Trophoblast cell (in vitro differentiated cells and primary cell): ENCODE results near the gene FAM241A.
"Not testable (repeated sequence)": the region's sequence is repeated elsewhere in the genome, so short reads cannot be mapped to it uniquely, and the experiment has no call there.

Experiments
- DNase-seq, 2 donors: peaks; one replicate each; pipeline ENCODE4 v3.0.0-alpha.2; 2016
- H2AFZ ChIP-seq: 2 replicates; pipeline ENCODE4 v1.6.1; 2013; ENCODE audit warnings: low read length, moderate library complexity, mild to moderate bottlenecking; ENCODE audit not compliant: insufficient read depth, poor library complexity
- H2AK5ac ChIP-seq: 2 replicates; pipeline ENCODE4 v1.6.1; 2013; ENCODE audit warnings: mild to moderate bottlenecking, low read length
- H2BK120ac ChIP-seq: 2 replicates; pipeline ENCODE4 v1.6.1; 2013; ENCODE audit warnings: low read length, mild to moderate bottlenecking, moderate library complexity; ENCODE audit not compliant: insufficient read depth, poor library complexity
- H2BK12ac ChIP-seq: 2 replicates; pipeline ENCODE4 v1.6.1; 2013; ENCODE audit warnings: mild to moderate bottlenecking, low read length, moderate library complexity
- H2BK5ac ChIP-seq: 2 replicates; pipeline ENCODE4 v1.6.1; 2013; ENCODE audit warnings: low read length, low read depth, moderate library complexity, mild to moderate bottlenecking; ENCODE audit not compliant: poor library complexity
- H3K14ac ChIP-seq: 2 replicates; pipeline ENCODE4 v1.6.1; 2013; ENCODE audit warnings: mild to moderate bottlenecking, low read length
- H3K18ac ChIP-seq: 2 replicates; pipeline ENCODE4 v1.6.1; 2013; ENCODE audit warnings: mild to moderate bottlenecking, low read length
- H3K23ac ChIP-seq: 2 replicates; pipeline ENCODE4 v1.6.1; 2013; ENCODE audit warnings: low read length
- H3K27ac ChIP-seq: 2 replicates; pipeline ENCODE4 v1.5.1; 2013; ENCODE audit warnings: low read depth, mild to moderate bottlenecking, inconsistent platforms, low read length, moderate library complexity
- H3K27me3 ChIP-seq: 2 replicates; pipeline ENCODE4 v1.6.1; 2013; ENCODE audit warnings: inconsistent platforms, mild to moderate bottlenecking, low read length, moderate library complexity; ENCODE audit not compliant: insufficient read depth
- H3K36me3 ChIP-seq, 2 experiments: 1 replicate in 1 of 2; 2 replicates in 1 of 2; pipeline ENCODE4 v1.6.1; 2013; ENCODE audit warnings: low read length in 2 of 2, mild to moderate bottlenecking in 2 of 2, moderate library complexity in 1 of 2; ENCODE audit not compliant: insufficient read depth in 2 of 2, control insufficient read depth in 1 of 2
- H3K4ac ChIP-seq: 2 replicates; pipeline ENCODE4 v1.6.1; 2013; ENCODE audit warnings: low read depth, mild to moderate bottlenecking, low read length, moderate library complexity
- H3K4me1 ChIP-seq, 2 experiments: 1 replicate in 1 of 2; 2 replicates in 1 of 2; pipeline ENCODE4 v1.6.1; 2013; ENCODE audit warnings: low read length in 2 of 2, mild to moderate bottlenecking in 2 of 2, moderate library complexity in 1 of 2; ENCODE audit not compliant: insufficient read depth in 2 of 2, control insufficient read depth in 1 of 2
- H3K4me2 ChIP-seq: 2 replicates; pipeline ENCODE4 v1.6.1; 2013; ENCODE audit warnings: inconsistent platforms, mild to moderate bottlenecking, low read length, moderate library complexity
- H3K4me3 ChIP-seq: 2 replicates; pipeline ENCODE4 v1.5.1; 2013; ENCODE audit warnings: mild to moderate bottlenecking, low read depth, low read length, inconsistent platforms
- H3K79me1 ChIP-seq: one replicate; pipeline ENCODE4 v1.6.1; 2013; ENCODE audit warnings: low read length
- H3K79me2 ChIP-seq: 2 replicates; pipeline ENCODE4 v1.6.1; 2013; ENCODE audit warnings: low read length, mild to moderate bottlenecking; ENCODE audit not compliant: control insufficient read depth, insufficient read depth, poor library complexity
- H3K9ac ChIP-seq: 2 replicates; pipeline ENCODE4 v1.6.1; 2013; ENCODE audit warnings: mild to moderate bottlenecking, low read length
- H3K9me3 ChIP-seq: 2 replicates; pipeline ENCODE4 v1.6.1; 2013; ENCODE audit warnings: low read depth, mild to moderate bottlenecking, control low read depth, inconsistent platforms, low read length; ENCODE audit not compliant: insufficient read depth
- H4K12ac ChIP-seq: 2 replicates; pipeline ENCODE4 v1.6.1; 2013; ENCODE audit warnings: low read depth, mild to moderate bottlenecking, low read length, moderate library complexity
- H4K8ac ChIP-seq: 2 replicates; pipeline ENCODE4 v1.6.1; 2013; ENCODE audit warnings: low read depth, mild to moderate bottlenecking, low read length, moderate library complexity
- H4K91ac ChIP-seq: one replicate; pipeline ENCODE4 v1.6.1; 2013; ENCODE audit warnings: low read depth, mild to moderate bottlenecking, low read length, moderate library complexity
- WGBS: extraction: QIAGEN DNeasy Blood & Tissue Kit; methylation state at CpG from one replicate; pipeline ENCODE4 v1.1.7; 2013; ENCODE audit warnings: missing lambda C conversion rate; ENCODE audit not compliant: insufficient read length, insufficient coverage; ENCODE audit errors: extremely low coverage; 5-methylcytosine and 5-hydroxymethylcytosine counted together

Gene FAM241A

DNA sequence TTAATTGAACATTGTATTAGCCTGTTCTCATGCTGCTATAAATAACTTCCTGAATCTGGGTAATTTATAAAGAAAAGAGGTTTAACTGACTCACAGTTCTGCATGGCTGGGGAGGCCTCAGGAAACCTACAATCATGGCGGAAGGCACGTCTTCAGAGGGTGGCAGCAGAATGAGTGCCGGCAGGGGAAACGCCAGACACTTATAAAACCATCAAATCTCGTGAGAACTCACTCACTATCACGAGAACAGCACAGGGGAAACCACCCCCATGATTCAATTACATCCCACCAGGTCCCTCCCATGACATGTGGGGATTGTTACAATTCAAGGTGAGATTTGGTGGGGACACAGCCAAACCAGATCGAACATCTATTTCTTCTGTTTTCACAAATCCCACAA lies 33.2 kb upstream of the FAM241A start:
- H3K36me3 ChIP-seq, H2BK120ac ChIP-seq, H3K4me3 ChIP-seq, H4K8ac ChIP-seq, H3K18ac ChIP-seq, H2AK5ac ChIP-seq, DNase-seq, H3K4me2 ChIP-seq, H3K9ac ChIP-seq, H3K27ac ChIP-seq, H3K23ac ChIP-seq, H2BK12ac ChIP-seq, H3K9me3 ChIP-seq, H4K91ac ChIP-seq, H3K27me3 ChIP-seq, H3K4ac ChIP-seq, H3K14ac ChIP-seq, H2BK5ac ChIP-seq, H2AFZ ChIP-seq, H3K4me1 ChIP-seq, H4K12ac ChIP-seq, H3K79me2 ChIP-seq, H3K79me1 ChIP-seq: not testable (repeated sequence)
- WGBS, result no CpG with 5 or more reads among the region's 7 CpGs

DNA sequence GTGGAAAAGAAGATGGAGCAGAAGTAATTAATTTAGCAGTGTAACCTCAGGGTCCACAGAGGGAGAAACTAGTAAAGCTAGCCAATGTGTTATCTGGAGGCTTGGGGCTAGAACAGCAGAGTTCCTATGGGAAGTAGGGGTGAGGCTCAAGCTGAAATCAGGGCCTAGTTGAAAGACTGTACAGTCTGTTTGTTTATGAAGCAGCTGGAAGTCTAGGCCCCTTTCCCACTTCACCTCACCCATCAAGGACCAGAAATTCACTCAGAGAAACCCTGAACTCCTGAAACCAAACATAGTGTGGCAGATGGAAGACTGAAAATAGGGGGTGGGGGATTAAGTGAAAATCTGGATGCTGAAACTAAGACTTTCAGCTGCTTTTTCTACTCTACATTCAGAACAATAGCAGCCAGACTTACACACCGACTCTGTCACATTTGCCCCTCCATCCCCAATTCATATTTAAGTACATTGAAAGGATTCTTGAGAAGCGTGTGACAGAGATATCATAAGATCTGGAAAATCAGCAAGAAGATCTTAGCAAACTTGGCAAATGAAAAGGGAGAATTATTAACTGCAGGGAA lies 32.6 kb upstream of the FAM241A start:
- H3K4ac ChIP-seq, result no peak overlapping the region
- WGBS, result no CpG with 5 or more reads among the region's 2 CpGs

DNA sequence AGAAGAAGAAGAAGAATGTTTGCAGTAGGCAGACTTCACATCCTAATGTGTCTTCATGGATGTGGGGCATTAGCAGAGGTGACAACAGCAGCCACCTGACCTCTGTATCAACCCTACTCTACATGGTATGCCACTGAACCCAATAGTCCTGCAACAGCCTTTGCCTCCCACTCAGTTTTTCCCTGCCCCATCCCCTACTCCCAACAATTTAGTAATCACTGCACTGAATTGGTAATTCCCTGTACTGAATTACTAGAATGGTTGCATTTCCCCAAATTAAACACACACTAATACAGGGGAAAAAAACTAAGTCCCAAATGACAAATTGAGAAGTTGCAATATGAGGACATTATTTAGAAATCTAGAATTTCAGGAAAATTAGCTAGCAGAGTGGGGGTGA lies 31.4 kb upstream of the FAM241A start:
- H3K4me1 ChIP-seq, result no peaks in the 10 kb centered on the region
- H3K79me2 ChIP-seq, result no peaks in the 10 kb centered on the region
- no peak overlapping the region for H2BK5ac ChIP-seq
- H3K36me3 ChIP-seq, result no peaks in the 10 kb centered on the region
- no peak for DNase-seq
- no peak overlapping the region for H3K23ac ChIP-seq
- H3K4ac ChIP-seq, result no peak overlapping the region
- H3K79me1 ChIP-seq, result no peaks in the 10 kb centered on the region
- H2AK5ac ChIP-seq, result no peak overlapping the region
- no peak overlapping the region for H3K18ac ChIP-seq
- no peak overlapping the region for H3K4me2 ChIP-seq
- H3K9me3 ChIP-seq, result no peaks in the 10 kb centered on the region
- H4K91ac ChIP-seq, result no peak overlapping the region
- no peak overlapping the region for H2BK120ac ChIP-seq
- H3K4me3 ChIP-seq, result no peak overlapping the region
- no peak overlapping the region for H4K8ac ChIP-seq
- no peak overlapping the region for H4K12ac ChIP-seq
- H2BK12ac ChIP-seq, result no peak overlapping the region
- H2AFZ ChIP-seq, result no peak overlapping the region
- H3K27ac ChIP-seq, result no peak overlapping the region
- H3K9ac ChIP-seq, result no peak overlapping the region
- H3K27me3 ChIP-seq, result no peaks in the 10 kb centered on the region
- no peak overlapping the region for H3K14ac ChIP-seq

More for the DNA sequence above, 32.6 kb upstream of the FAM241A start:
- H4K91ac ChIP-seq, result no peak overlapping the region
- no peak overlapping the region for H4K12ac ChIP-seq
- H3K79me1 ChIP-seq, result no peaks in the 10 kb centered on the region
- no peak overlapping the region for H3K4me2 ChIP-seq
- H3K79me2 ChIP-seq, result no peaks in the 10 kb centered on the region
- no peak overlapping the region for H2AFZ ChIP-seq
- no peak overlapping the region for H3K27ac ChIP-seq
- H3K9ac ChIP-seq, result no peak overlapping the region
- no peak for DNase-seq
- no peak overlapping the region for H4K8ac ChIP-seq
- no peak overlapping the region for H3K18ac ChIP-seq
- no peak overlapping the region for H2BK5ac ChIP-seq
- no peak overlapping the region for H3K14ac ChIP-seq
- H3K23ac ChIP-seq, result no peak overlapping the region
- no peak overlapping the region for H3K4me3 ChIP-seq
- no peaks in the 10 kb centered on the region for H3K9me3 ChIP-seq
- H2BK12ac ChIP-seq, result peak overlapping the region; percentile 49
- H2BK120ac ChIP-seq, result no peak overlapping the region
- H2AK5ac ChIP-seq, result peak overlapping the region; percentile 21
- H3K27me3 ChIP-seq, result no peaks in the 10 kb centered on the region
- no peaks in the 10 kb centered on the region for H3K4me1 ChIP-seq
- H3K36me3 ChIP-seq, result no peaks in the 10 kb centered on the region

DNA sequence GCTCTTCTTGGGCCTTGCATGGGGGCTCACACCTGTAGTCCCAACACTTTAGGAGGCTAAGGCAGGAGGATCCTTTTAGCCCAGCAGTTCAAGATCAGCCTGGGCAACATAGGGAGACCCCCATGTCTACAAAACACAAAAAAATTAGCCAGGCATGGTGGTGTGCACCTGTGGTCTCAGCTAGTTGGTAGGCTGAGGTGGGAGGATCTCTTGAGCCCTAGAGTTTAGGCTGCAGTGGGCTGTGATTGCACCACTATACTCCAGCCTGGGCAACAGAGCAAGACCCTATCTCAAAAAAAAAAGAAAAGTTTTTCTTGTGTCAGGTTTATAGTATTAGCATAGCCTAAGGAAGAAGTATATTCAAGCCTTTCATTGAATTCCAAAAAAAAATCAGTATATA lies 30.8 kb upstream of the FAM241A start:
- H3K27me3 ChIP-seq, result no peaks in the 10 kb centered on the region
- H3K79me2 ChIP-seq, result no peaks in the 10 kb centered on the region

More for the DNA sequence above, 30.8 kb upstream of the FAM241A start:
- DNase-seq, result no peak
- Histone ChIP-seq H4K12ac (no peak overlapping the region), H2AK5ac (no peak overlapping the region), H3K4me3 (no peak overlapping the region), H4K91ac (no peak overlapping the region), H3K4me2 (no peak overlapping the region), H3K27ac (no peak overlapping the region), H3K14ac (no peak overlapping the region), H2AFZ (no peak overlapping the region), H4K8ac (no peak overlapping the region), H3K36me3 (no peaks in the 10 kb centered on the region), H2BK12ac (no peak overlapping the region), H3K4me1 (no peaks in the 10 kb centered on the region), H2BK5ac (no peak overlapping the region), H3K79me1 (no peaks in the 10 kb centered on the region), H3K23ac (no peak overlapping the region), H3K4ac (no peak overlapping the region), H3K9me3 (no peaks in the 10 kb centered on the region), H3K9ac (no peak overlapping the region), H3K18ac (no peak overlapping the region), H2BK120ac (no peak overlapping the region)
